Omental fat pad (tissue), 4 donors: Measurements from ENCODE around the gene XIRP2. TPM values are rescaled to one million over a fixed set of nuclear protein-coding genes. Genes with fewer than 3 reads are reported as not detected.

ENCODE experiments used
- ATAC-seq: fragments of 150-250 bp; one replicate; pipeline ENCODE4 v1.9.1; 2016; ENCODE audit warnings: mild to moderate bottlenecking, moderate library complexity; ENCODE audit not compliant: low FRiP score
- DNase-seq: peaks from one replicate; pipeline ENCODE4 v3.0.0-alpha.2; 2019; ENCODE audit warnings: low spot score
- CTCF ChIP-seq, 3 donors: fragments of 450-650 bp; IDR thresholded peaks; one replicate each; pipeline ENCODE4 v1.5.1; 2016 to 2017; ENCODE audit warnings: antibody characterized with exemption in 3 of 3, mild to moderate bottlenecking in 3 of 3, moderate library complexity in 2 of 3
- total RNA-seq, 4 donors: library from RNA; depleted of rRNA; stranded (reverse); fragments of >200 nt; gene quantifications; one replicate each; pipeline ENCODE4 v1.1.0, GENCODE V29; 2016

XIRP2 gene
- total RNA-seq, 4 donors from 2014 or later, result not detected

- DNase-seq, result no peak
- TF ChIP-seq CTCF (IDR thresholded peaks at IDR 0.05), result no peak
- no peak for ATAC-seq
Measured at GRCh38 chr2:166867874-166868514, 20.3 kb upstream of the XIRP2 start.

GRCh38 chr2:166870346-166870745 is 17.9 kb upstream of the XIRP2 start:
- ATAC-seq (no peak), DNase-seq (no peak)
- TF ChIP-seq CTCF (IDR thresholded peaks at IDR 0.05), result no peak

GRCh38 chr2:166881177-166881576 is 7.1 kb upstream of the XIRP2 start:
- ATAC-seq (no peak), DNase-seq (no peak)
- TF ChIP-seq CTCF (IDR thresholded peaks at IDR 0.05), result no peak

- ATAC-seq (no peak), DNase-seq (no peak)
- TF ChIP-seq CTCF (IDR thresholded peaks at IDR 0.05), result no peak
Measured at GRCh38 chr2:166882851-166883250, 5.4 kb upstream of the XIRP2 start.

DNA sequence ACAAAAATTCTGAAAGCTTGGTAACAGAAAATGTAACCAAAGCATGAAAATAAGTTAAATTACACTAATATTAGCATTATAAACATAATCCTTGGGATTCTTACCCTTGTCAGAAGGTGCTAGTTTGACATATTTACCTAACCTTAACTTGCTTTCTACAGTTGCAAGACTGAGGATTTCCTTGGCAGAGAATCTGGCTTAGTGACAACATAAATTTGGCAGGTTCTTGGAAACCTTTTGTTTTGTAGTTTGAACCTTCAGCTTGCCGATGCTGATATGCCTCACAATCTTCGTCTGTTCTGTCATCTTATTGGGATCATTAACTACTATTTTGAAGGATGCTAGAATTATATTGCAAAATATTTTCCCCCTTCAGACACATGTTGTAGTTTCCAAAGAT is 3.4 kb downstream of the XIRP2 start:
- no peak for ATAC-seq
- no peak for TF ChIP-seq CTCF (IDR thresholded peaks at IDR 0.05)
- DNase-seq, result no peak

- DNase-seq, result no peak
- TF ChIP-seq CTCF (IDR thresholded peaks at IDR 0.05), result no peak
- ATAC-seq, result no peak
Measured at GRCh38 chr2:166892397-166892796, 4.1 kb downstream of the XIRP2 start.

DNA sequence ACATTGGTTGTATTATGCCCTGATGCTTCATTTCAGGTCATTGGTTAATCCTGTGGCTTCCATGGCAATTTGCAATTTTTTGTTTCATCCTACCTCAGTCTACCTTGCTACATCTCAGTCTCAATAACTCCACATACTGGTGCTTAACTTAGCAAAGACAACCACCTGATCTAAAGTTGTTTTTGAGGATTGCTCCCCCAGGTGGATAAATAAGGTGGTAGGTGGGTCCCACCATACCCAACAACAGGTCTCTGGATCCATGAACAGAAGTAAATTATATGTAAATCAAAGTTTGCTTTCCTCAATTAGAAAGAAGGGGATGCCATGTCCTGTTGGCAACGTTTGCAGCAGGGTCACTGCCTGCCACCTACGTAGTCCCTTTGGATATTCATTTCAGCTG is 7.0 kb downstream of the XIRP2 start:
- ATAC-seq, result no peak
- TF ChIP-seq CTCF (IDR thresholded peaks at IDR 0.05), result no peak

More for the DNA sequence above, 7.0 kb downstream of the XIRP2 start:
- DNase-seq, result no peak
